WTC11 (cell line): ENCODE data around the gene CEBPE. TPM values are rescaled to one million over a fixed set of nuclear protein-coding genes. Genes with fewer than 3 reads are reported as not detected.

Experiments used
- ATAC-seq: fragments of 200-7000 bp; cut with Tn5 transposase; 2 replicates; pipeline ENCODE4 v1.10.0; 2021; ENCODE audit warnings: mild to moderate bottlenecking, moderate library complexity
- CTCF ChIA-PET: fragments of 300-600 bp; sonication (Branson Sonifier 250); formaldehyde crosslinking; loops from one replicate; lab custom pipeline; 2021; ENCODE audit warnings: antibody characterized with exemption; lab: Charles Lee
- POLR2A ChIA-PET: fragments of 350-600 bp; sonication (Branson Sonifier 250); formaldehyde crosslinking; loops from one replicate; lab custom pipeline; 2021; ENCODE audit warnings: antibody characterized with exemption; lab: Charles Lee
- DNase-seq: peaks from one replicate; pipeline ENCODE4 v3.0.0; 2021; ENCODE audit warnings: low spot score
- H3K27ac Mint-ChIP-seq: 2 replicates; pipeline ENCODE4 v1.8.0; 2021; ENCODE audit warnings: mixed read lengths
- H3K27me3 Mint-ChIP-seq: 2 replicates; pipeline ENCODE4 v1.8.0; 2021; ENCODE audit warnings: low read depth, mild to moderate bottlenecking, moderate library complexity, mixed read lengths
- H3K36me3 Mint-ChIP-seq: 2 replicates; pipeline ENCODE4 v1.8.0; 2021; ENCODE audit warnings: mixed read lengths
- H3K4me1 Mint-ChIP-seq: 2 replicates; pipeline ENCODE4 v1.8.0; 2022; ENCODE audit warnings: mixed read lengths
- H3K4me3 Mint-ChIP-seq: 2 replicates; pipeline ENCODE4 v1.8.0; 2021; ENCODE audit warnings: mild to moderate bottlenecking, moderate library complexity, mixed read lengths
- H3K9me3 Mint-ChIP-seq: 2 replicates; pipeline ENCODE4 v1.8.0; 2021; ENCODE audit warnings: mixed read lengths
- ARID4B ChIP-seq: sonication (generic); formaldehyde crosslinking; IDR thresholded peaks from 2 replicates; pipeline ENCODE4 v1.8.0; 2023; ENCODE audit warnings: missing genetic modification reagents, mild to moderate bottlenecking, borderline replicate concordance
- ATF1 ChIP-seq: sonication (generic); formaldehyde crosslinking; IDR thresholded peaks from 2 replicates; pipeline ENCODE4 v1.8.1; 2023; ENCODE audit warnings: mild to moderate bottlenecking, moderate library complexity, missing genetic modification reagents
- E2F1 ChIP-seq: sonication (generic); formaldehyde crosslinking; IDR thresholded peaks from 2 replicates; pipeline ENCODE4 v1.8.0; 2022; ENCODE audit warnings: mild to moderate bottlenecking, missing genetic modification reagents
- EMX1 ChIP-seq: fragments of 250-450 bp; sonication (Bioruptor Pico); IDR thresholded peaks from 2 replicates; pipeline ENCODE4 v1.8.0; 2021; ENCODE audit warnings: mild to moderate bottlenecking
- GABPB1 ChIP-seq: sonication (generic); formaldehyde crosslinking; IDR thresholded peaks from 2 replicates; pipeline ENCODE4 v1.8.1; 2023; ENCODE audit warnings: mild to moderate bottlenecking, missing genetic modification reagents
- GTF2I ChIP-seq: fragments of 250-450 bp; sonication (Bioruptor Pico); conservative IDR thresholded peaks from 2 replicates; pipeline ENCODE4 v1.4.0; 2021; ENCODE audit warnings: mild to moderate bottlenecking
- JUN ChIP-seq: sonication (generic); formaldehyde crosslinking; IDR thresholded peaks from 2 replicates; pipeline ENCODE4 v1.8.0; 2023; ENCODE audit warnings: mild to moderate bottlenecking, missing genetic modification reagents
- MAX ChIP-seq: sonication (generic); formaldehyde crosslinking; IDR thresholded peaks from 2 replicates; pipeline ENCODE4 v1.8.0; 2022; ENCODE audit warnings: mild to moderate bottlenecking, missing genetic modification reagents
- NFE2L1 ChIP-seq: sonication (generic); formaldehyde crosslinking; IDR thresholded peaks from 2 replicates; pipeline ENCODE4 v1.8.1; 2023; ENCODE audit warnings: missing genetic modification reagents
- SMAD4 ChIP-seq: sonication (generic); formaldehyde crosslinking; IDR thresholded peaks from 2 replicates; pipeline ENCODE4 v1.8.0; 2022; ENCODE audit warnings: mild to moderate bottlenecking, missing genetic modification reagents
- TCF7 ChIP-seq: sonication (generic); formaldehyde crosslinking; IDR thresholded peaks from 2 replicates; pipeline ENCODE4 v1.8.0; 2022; ENCODE audit warnings: mild to moderate bottlenecking, low read depth, missing genetic modification reagents, moderate library complexity
- ZMAT4 ChIP-seq: fragments of 250-450 bp; sonication (Bioruptor Pico); IDR thresholded peaks from 2 replicates; pipeline ENCODE4 v1.9.0; 2021; ENCODE audit warnings: mild to moderate bottlenecking
- ZNF121 ChIP-seq: sonication (generic); formaldehyde crosslinking; IDR thresholded peaks from 2 replicates; pipeline ENCODE4 v1.8.0; 2023; ENCODE audit warnings: missing genetic modification reagents
- ZNF281 ChIP-seq: sonication (generic); formaldehyde crosslinking; IDR thresholded peaks from 2 replicates; pipeline ENCODE4 v1.8.0; 2023; ENCODE audit warnings: mild to moderate bottlenecking, missing genetic modification reagents
- ZNF396 ChIP-seq: fragments of 250-450 bp; sonication (Bioruptor Pico); IDR thresholded peaks from 2 replicates; pipeline ENCODE4 v1.8.0; 2021; ENCODE audit warnings: mild to moderate bottlenecking, moderate library complexity, borderline replicate concordance
- ZSCAN18 ChIP-seq: fragments of 250-450 bp; sonication (Bioruptor Pico); IDR thresholded peaks from 2 replicates; pipeline ENCODE4 v2.1.2; 2022; ENCODE audit warnings: mild to moderate bottlenecking, moderate library complexity
- total RNA-seq: library from RNA; stranded (reverse); gene quantifications from 3 replicates; pipeline ENCODE4 v1.2.3, GENCODE V29; 2021
- TF ChIP-seq, protein P1 (sequence below): sonication (generic); formaldehyde crosslinking; conservative IDR thresholded peaks from 2 replicates; pipeline ENCODE4 v1.8.1; 2022; ENCODE audit warnings: mild to moderate bottlenecking, missing genetic modification reagents
- TF ChIP-seq, protein P2 (sequence below): sonication (generic); formaldehyde crosslinking; IDR thresholded peaks from 2 replicates; pipeline ENCODE4 v1.8.1; 2022; ENCODE audit warnings: missing genetic modification reagents, borderline replicate concordance

Gene CEBPE
- total RNA-seq, 1 experiment from 2014 or later: not detected

DNA sequence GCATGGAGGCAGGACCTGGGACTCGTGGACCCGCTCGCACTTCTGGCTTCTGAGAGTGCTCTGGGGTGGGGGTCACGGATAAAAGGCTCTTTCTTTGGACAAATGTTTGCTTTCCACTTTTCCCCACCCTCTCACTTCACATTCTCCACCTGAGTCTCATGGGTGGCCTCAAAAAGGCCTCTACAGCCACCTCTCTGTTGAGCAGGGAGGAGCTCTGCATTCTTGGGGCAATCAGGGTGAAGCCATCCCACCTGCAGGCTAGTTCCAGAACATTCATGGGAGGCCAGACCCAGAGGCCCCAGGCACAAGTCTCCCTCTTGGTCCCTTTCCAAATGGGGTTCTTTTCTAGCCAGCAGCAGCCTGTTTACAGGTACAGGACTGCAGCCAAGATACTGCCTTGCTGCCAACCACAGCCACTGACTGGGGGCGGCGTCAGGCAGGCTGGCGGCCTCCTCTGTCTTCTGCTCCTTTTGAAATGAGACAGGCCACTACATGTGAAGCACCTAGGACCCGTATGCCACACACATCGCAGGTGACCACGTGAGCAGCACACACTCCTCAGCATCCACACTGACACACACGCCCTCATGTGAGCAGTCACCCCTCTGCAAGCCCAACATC, 18.2 kb upstream of the CEBPE start:
- Mint-ChIP-seq H3K36me3 (peaks cover 70% of the 10 kb centered on the region), H3K4me1 (no peaks in the 10 kb centered on the region)
- POLR2A ChIA-PET: no interaction called here

DNA sequence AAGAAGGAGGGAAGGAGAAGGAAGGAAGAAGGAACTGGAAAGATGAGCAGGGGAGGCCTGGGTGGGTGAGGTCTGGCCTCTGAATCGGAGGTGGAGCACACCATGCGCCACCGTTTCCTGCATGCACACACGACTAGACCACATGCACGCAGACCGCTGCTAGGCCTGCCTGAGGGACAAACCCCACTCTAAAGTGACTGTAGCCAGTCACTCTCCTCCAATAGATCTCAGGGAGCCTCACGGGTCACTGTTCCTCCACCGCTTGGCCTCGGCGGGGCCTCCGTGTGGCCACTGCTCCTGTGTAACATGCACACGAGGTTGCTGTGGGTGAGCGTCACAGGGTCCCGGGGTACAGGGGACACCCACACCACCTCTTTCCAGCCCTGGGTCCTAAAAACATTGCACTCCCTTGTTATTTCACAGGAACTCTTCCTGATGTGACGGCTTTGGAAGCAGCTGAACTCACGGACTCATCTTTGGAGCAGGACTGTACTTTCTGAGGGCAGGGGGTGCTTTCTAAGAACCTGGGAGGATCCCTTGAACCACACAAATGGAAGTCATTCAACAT, 17.6 kb upstream of the CEBPE start:
- TF ChIP-seq ARID4B (CRISPR knock-in tag): no peak
- TF ChIP-seq ZSCAN18 (CRISPR knock-in tag): no peak
- no peak for TF ChIP-seq ZNF281 (CRISPR knock-in tag)
- TF ChIP-seq ZNF396 (CRISPR knock-in tag): no peak
- no peak for TF ChIP-seq ATF1 (CRISPR knock-in tag)
- TF ChIP-seq MAX (CRISPR knock-in tag): no peak
- no peak for TF ChIP-seq GABPB1 (CRISPR knock-in tag)
- TF ChIP-seq ZMAT4 (CRISPR knock-in tag): no peak
- TF ChIP-seq NFE2L1 (CRISPR knock-in tag): no peak
- no peak for TF ChIP-seq ZNF121
- TF ChIP-seq JUN: no peak
- no peak for TF ChIP-seq E2F1 (CRISPR knock-in tag)
- TF ChIP-seq, protein P1, sequence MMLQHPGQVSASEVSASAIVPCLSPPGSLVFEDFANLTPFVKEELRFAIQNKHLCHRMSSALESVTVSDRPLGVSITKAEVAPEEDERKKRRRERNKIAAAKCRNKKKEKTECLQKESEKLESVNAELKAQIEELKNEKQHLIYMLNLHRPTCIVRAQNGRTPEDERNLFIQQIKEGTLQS (CRISPR knock-in tag): no peak
- ATAC-seq (no peak), DNase-seq (no peak)
- POLR2A ChIA-PET: no interaction called here
- H3K9me3 Mint-ChIP-seq: no peaks in the 10 kb centered on the region
- no peaks in the 10 kb centered on the region for H3K4me1 Mint-ChIP-seq
- H3K4me3 Mint-ChIP-seq: no peak overlapping the region
- H3K36me3 Mint-ChIP-seq: peaks cover 67% of the 10 kb centered on the region
- H3K27me3 Mint-ChIP-seq: no peaks in the 10 kb centered on the region
- CTCF ChIA-PET: no interaction called here
- H3K27ac Mint-ChIP-seq: 0 out of 2 replicates have a peak overlapping the region, but pooled peaks have one; percentile 8

More for the DNA sequence above, 18.2 kb upstream of the CEBPE start:
- CTCF ChIA-PET: interaction anchor here (1.2 kb wide), 1 partner anchor 17 kb away, joined by 5 read pairs; no protein-coding TSS in a partner anchor
- DNase-seq: no peak
- TF ChIP-seq TCF7 (CRISPR knock-in tag) (no peak), GTF2I (CRISPR knock-in tag) (no peak), GABPB1 (CRISPR knock-in tag) (no peak), E2F1 (CRISPR knock-in tag) (no peak), EMX1 (no peak), SMAD4 (CRISPR knock-in tag) (no peak)
- TF ChIP-seq, protein P2, sequence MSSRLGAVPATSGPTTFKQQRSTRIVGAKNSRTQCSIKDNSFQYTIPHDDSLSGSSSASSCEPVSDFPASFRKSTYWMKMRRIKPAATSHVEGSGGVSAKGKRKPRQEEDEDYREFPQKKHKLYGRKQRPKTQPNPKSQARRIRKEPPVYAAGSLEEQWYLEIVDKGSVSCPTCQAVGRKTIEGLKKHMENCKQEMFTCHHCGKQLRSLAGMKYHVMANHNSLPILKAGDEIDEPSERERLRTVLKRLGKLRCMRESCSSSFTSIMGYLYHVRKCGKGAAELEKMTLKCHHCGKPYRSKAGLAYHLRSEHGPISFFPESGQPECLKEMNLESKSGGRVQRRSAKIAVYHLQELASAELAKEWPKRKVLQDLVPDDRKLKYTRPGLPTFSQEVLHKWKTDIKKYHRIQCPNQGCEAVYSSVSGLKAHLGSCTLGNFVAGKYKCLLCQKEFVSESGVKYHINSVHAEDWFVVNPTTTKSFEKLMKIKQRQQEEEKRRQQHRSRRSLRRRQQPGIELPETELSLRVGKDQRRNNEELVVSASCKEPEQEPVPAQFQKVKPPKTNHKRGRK (CRISPR knock-in tag): no peak
- TF ChIP-seq, all 79 proteins: peak for 0
- Mint-ChIP-seq H3K27ac (peak overlapping the region; percentile 42), H3K4me3 (no peak overlapping the region), H3K9me3 (no peaks in the 10 kb centered on the region), H3K27me3 (no peaks in the 10 kb centered on the region)
- no peak for ATAC-seq
